ENCODE data around the gene SLC8B1. TPM values are rescaled to one million over a fixed set of nuclear protein-coding genes. Genes with fewer than 3 reads are reported as not detected.

The SLC8B1 gene
- total RNA-seq, 3 donors from 2014 or later: 40.8 to 65.3 (median 47.2) TPM

DNA sequence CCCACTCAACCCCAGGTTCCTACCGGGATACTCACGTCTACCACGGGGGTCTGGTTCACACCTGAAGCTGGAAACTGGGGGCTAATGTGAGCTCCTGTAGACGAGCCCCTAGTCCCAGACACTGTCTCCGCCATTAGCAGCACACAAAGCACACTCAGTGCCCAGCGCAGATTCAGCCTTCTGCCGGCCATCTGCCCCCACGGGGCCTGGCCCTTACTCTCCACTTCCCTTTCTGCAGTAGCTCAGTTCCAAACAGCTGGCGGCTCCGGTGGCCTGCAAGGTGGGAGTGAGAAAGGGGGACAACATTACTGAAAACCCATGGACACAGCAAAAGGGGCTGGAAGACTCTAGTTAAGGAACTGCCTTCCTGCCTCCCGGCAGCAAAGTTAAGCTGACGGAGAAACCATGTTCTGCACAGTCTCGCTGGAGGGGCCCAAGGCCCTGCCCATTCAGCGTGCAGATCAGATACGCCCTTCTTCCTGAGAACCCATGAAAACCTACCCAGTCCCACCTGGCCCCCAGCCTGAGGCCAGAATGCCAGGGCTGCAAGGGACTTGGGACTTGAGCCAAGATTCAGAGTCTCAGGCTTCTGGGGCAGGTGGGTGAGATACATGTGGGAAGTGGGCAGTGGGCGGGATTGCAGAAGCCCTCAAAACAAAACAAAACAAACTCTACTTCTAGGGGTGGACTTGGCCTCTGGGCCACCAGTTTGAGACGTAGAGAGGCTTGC lies 2.1 kb downstream of the SLC8B1 start:
- TF ChIP-seq, protein P1, sequence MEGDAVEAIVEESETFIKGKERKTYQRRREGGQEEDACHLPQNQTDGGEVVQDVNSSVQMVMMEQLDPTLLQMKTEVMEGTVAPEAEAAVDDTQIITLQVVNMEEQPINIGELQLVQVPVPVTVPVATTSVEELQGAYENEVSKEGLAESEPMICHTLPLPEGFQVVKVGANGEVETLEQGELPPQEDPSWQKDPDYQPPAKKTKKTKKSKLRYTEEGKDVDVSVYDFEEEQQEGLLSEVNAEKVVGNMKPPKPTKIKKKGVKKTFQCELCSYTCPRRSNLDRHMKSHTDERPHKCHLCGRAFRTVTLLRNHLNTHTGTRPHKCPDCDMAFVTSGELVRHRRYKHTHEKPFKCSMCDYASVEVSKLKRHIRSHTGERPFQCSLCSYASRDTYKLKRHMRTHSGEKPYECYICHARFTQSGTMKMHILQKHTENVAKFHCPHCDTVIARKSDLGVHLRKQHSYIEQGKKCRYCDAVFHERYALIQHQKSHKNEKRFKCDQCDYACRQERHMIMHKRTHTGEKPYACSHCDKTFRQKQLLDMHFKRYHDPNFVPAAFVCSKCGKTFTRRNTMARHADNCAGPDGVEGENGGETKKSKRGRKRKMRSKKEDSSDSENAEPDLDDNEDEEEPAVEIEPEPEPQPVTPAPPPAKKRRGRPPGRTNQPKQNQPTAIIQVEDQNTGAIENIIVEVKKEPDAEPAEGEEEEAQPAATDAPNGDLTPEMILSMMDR (IDR thresholded peaks at IDR 0.05): no peak
- Histone ChIP-seq H3K4me1 (ENCODE audit: low read depth) (peaks cover 7% of the 10 kb centered on the region), H3K9me3 (no peaks in the 10 kb centered on the region), H3K36me3 (ENCODE audit: low read depth) (no peaks in the 10 kb centered on the region), H3K4me3 (no peak overlapping the region)
- intact Hi-C loops (cut with DNase I, micrococcal nuclease): no loop called here
- ATAC-seq (no peak), DNase-seq (peak in 2 of 3 donors; percentile 12 to 44)

DNA sequence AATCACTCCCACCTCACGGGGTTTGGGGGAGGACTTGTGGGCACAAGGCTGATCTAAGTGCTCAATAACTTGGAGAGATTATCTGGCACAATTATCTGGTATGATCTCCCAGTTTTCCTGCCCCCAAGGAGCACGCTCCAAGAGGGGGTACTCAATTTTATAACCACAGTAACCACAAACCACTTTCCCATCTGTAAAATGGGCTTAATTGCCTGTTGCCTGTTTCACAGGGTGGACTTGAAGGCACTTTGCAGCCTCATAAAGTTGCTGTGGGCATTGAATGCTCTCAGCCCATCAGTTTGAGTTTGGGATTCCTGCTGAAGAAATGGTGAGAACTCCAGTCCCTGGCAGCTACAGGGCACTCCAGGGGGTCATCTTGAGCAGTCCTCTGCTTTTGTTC lies 4.4 kb downstream of the SLC8B1 start:
- TF ChIP-seq, protein P1 (IDR thresholded peaks at IDR 0.05): no peak
- H3K36me3 ChIP-seq (ENCODE audit: low read depth): no peaks in the 10 kb centered on the region
- no peaks in the 10 kb centered on the region for H3K9me3 ChIP-seq
- ATAC-seq (no peak), DNase-seq (no peak)
- peaks cover 10% of the 10 kb centered on the region for H3K4me1 ChIP-seq (ENCODE audit: low read depth)
- intact Hi-C loops (cut with DNase I, micrococcal nuclease): no loop called here
- no peak overlapping the region for H3K4me3 ChIP-seq

GRCh38 chr12:113329791-113330417 lies 5.0 kb downstream of the SLC8B1 start:
- H3K36me3 ChIP-seq (ENCODE audit: low read depth): no peaks in the 10 kb centered on the region
- no peaks in the 10 kb centered on the region for H3K9me3 ChIP-seq
- TF ChIP-seq, protein P1 (IDR thresholded peaks at IDR 0.05): no peak
- H3K4me1 ChIP-seq (ENCODE audit: low read depth): peaks cover 10% of the 10 kb centered on the region
- no peak overlapping the region for H3K4me3 ChIP-seq
- DNase-seq: peak in 1 of 3 donors; percentile 18
- no peak for ATAC-seq
- intact Hi-C loops (cut with DNase I, micrococcal nuclease): no loop called here

DNA sequence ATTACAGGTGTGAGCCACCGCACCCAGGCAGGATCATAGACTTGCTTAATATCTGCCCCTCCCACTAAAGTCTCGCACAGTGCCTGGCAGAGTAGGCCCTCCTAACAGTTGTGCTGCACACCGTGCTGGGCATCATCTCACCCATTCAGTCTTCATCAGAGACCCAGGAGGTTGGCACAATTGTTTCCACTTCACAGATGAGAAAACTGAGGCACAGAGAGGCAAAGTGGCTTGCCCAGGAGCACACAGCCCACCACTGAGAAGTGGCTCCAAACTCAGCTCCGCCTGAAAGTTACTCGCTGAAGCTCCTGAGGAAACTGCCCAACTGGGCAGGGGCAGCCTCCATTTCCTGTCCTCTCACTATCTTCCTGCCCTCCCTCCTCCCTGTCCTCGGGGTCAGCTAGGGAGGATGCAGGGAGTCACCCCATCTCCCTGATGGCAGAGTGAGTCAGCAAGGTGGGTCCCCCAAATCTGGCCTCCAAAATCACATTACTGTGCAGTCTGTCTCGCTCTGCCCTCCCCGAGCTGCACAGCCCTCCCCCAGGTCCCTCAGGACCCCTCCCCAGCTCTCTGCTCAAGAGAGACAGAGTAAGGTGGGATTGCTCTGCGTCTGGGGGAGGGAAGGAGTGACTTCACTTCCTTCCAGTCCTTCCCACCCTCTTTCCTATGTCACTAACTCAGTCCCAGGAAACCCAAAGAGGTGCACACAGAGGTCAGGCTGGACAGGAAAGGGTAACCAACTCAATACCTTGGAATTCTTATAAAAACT lies 5.7 kb downstream of the SLC8B1 start:
- no peaks in the 10 kb centered on the region for H3K9me3 ChIP-seq
- ATAC-seq: no peak
- TF ChIP-seq, protein P1 (IDR thresholded peaks at IDR 0.05): no peak

DNA sequence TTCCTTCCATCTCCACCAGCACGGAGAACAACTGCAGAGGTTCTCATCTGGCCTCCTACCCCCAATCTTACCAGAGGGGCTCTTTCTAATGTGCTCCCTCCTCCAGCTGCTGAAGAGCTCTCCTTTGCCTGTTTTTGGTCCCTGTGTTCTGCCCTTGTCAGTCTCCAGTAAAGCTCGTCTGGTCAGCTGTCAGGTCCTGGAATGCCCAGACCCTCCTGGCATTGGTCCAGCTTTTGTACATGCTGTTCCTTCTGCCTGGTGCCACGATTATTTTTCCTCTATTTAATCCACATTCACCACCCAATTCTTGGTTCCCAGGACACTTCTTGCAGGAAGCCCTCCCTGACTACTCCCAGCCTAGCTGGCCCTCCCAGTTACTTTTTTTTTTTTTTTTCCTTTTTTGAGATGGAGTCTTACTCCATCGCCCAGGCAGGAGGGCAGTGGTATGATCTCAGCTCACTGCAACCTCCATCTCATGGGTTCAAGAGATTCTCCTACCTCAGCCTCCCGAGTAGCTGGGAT lies 6.5 kb downstream of the SLC8B1 start:
- DNase-seq (no peak), ATAC-seq (no peak)
- no peaks in the 10 kb centered on the region for H3K9me3 ChIP-seq
- no peak overlapping the region for H3K4me3 ChIP-seq
- intact Hi-C loops (cut with DNase I, micrococcal nuclease): no loop called here
- peaks cover 3% of the 10 kb centered on the region for H3K4me1 ChIP-seq (ENCODE audit: low read depth)
- H3K36me3 ChIP-seq (ENCODE audit: low read depth): no peaks in the 10 kb centered on the region
- TF ChIP-seq, protein P1 (IDR thresholded peaks at IDR 0.05): no peak

More for the DNA sequence above, 5.7 kb downstream of the SLC8B1 start:
- DNase-seq: peak in 1 of 3 donors; percentile 17
- intact Hi-C loops (cut with DNase I, micrococcal nuclease): no loop called here
- H3K4me1 ChIP-seq (ENCODE audit: low read depth): peaks cover 10% of the 10 kb centered on the region
- no peak overlapping the region for H3K4me3 ChIP-seq
- H3K36me3 ChIP-seq (ENCODE audit: low read depth): no peaks in the 10 kb centered on the region
